K562 (cell line): ENCODE measurements around the gene LCE2C.

ENCODE experiments used
- CAMTA2 ChIP-seq: fragments of 250-450 bp; sonication (Bioruptor Pico); conservative IDR thresholded peaks from 2 replicates; pipeline ENCODE4 v1.5.1; 2022
- CTCF ChIP-seq, 3 experiments: IDR thresholded peaks in 2 of 3; conservative IDR thresholded peaks in 1 of 3; 2 replicates each; pipeline ENCODE4 v1.5.1; 2011 to 2012; ENCODE audit warnings: low read length in 3 of 3, mild to moderate bottlenecking in 3 of 3, control low read depth in 2 of 3, improper control_type of control experiment in 1 of 3, inconsistent platforms in 1 of 3, low read depth in 1 of 3, mixed read lengths in 1 of 3, moderate library complexity in 1 of 3; ENCODE audit not compliant: insufficient read depth in 2 of 3
- GATAD2A ChIP-seq: fragments of 450-650 bp; IDR thresholded peaks from 2 replicates; pipeline ENCODE4 v1.6.1; 2017
- ZNF263 ChIP-seq: sonication (generic); formaldehyde crosslinking; IDR thresholded peaks from 2 replicates; pipeline ENCODE4 v1.8.0; 2022; ENCODE audit warnings: mild to moderate bottlenecking, missing genetic modification reagents, borderline replicate concordance

GRCh38 chr1:152681616-152682015 lies 6.5 kb downstream of the LCE2C start:
- TF ChIP-seq GATAD2A (no peak), ZNF263 (CRISPR knock-in tag) (no peak), CTCF (IDR thresholded peaks at IDR 0.05 in 2 of 3, conservative IDR thresholded peaks at IDR 0.05 in 1 of 3; ENCODE audit: insufficient read depth in 2 of 3, low read depth in 1 of 3, low read length in 3 of 3) (no peak), CAMTA2 (CRISPR knock-in tag) (no peak)
